AG20443 (cell line): Measurements from ENCODE around the gene AK1.

Experiments
- DNase-seq: peaks from one replicate; pipeline ENCODE4 v3.0.0; 2012; ENCODE audit warnings: low spot score, mixed read lengths

Gene AK1

GRCh38 chr9:127817881-127818434 is 59.5 kb downstream of the AK1 start:
- DNase-seq, result no peak

GRCh38 chr9:127816728-127817127 is 60.7 kb downstream of the AK1 start:
- DNase-seq, result no peak
